Measurements from ENCODE around the gene INPP5A.

The INPP5A gene

GRCh38 chr10:132755166-132755711, 217.7 kb downstream of the INPP5A start:
- H3K14ac ChIP-seq (ENCODE audit: low read length) = peak overlapping the region; percentile 56
- H3K27me3 ChIP-seq (ENCODE audit: control insufficient read depth in 3 of 3, insufficient read depth in 3 of 3, low read depth in 1 of 3, low read length in 3 of 3) = peaks cover 0 to 5% (median 0%) of the 10 kb centered on the region in 3 experiments
- H2AK5ac ChIP-seq (ENCODE audit: low read depth, low read length) = no peak overlapping the region
- peaks cover 4 to 8% of the 10 kb centered on the region in 2 donors for H3K36me3 ChIP-seq (replicated peaks in 1 of 2; ENCODE audit: control insufficient read depth in 2 of 2, insufficient read depth in 2 of 2, low read length in 2 of 2)
- no peak overlapping the region for H4K91ac ChIP-seq (ENCODE audit: low read depth, low read length, poor library complexity)
- H3K4me1 ChIP-seq (ENCODE audit: control insufficient read depth in 2 of 2, insufficient read depth in 1 of 2, low read depth in 1 of 2, low read length in 2 of 2) = peaks cover 0 to 1% of the 10 kb centered on the region in 2 donors
- H2BK5ac ChIP-seq (ENCODE audit: low read length) = no peak overlapping the region
- H3K18ac ChIP-seq (ENCODE audit: low read length) = peak overlapping the region; percentile 1
- H3K23ac ChIP-seq (ENCODE audit: low read depth, low read length, poor library complexity) = no peak overlapping the region
- H3K4me2 ChIP-seq (ENCODE audit: insufficient read depth, low read length, poor library complexity, severe bottlenecking) = no peak overlapping the region
- no peak overlapping the region for H2BK120ac ChIP-seq (ENCODE audit: low read depth, low read length)
- H3K79me1 ChIP-seq (ENCODE audit: low read depth, low read length) = no peaks in the 10 kb centered on the region
- H4K8ac ChIP-seq (ENCODE audit: low read depth, low read length) = no peak overlapping the region
- H3K4me3 ChIP-seq (ENCODE audit: low read length in 2 of 2) = peak overlapping the region in 1 of 2 donors; percentile 7
- no peak overlapping the region for H3K27ac ChIP-seq (replicated peaks; ENCODE audit: low read length)
- H2BK15ac ChIP-seq (ENCODE audit: low read length) = no peak overlapping the region
- H2BK12ac ChIP-seq (ENCODE audit: low read length) = no peak overlapping the region
- H2AFZ ChIP-seq (ENCODE audit: low read length) = no peak overlapping the region
- DNase-seq (ENCODE audit: low spot score) = no peak
- H3K9me3 ChIP-seq (replicated peaks in 1 of 2; ENCODE audit: control insufficient read depth in 2 of 2, insufficient read depth in 1 of 2, low read depth in 1 of 2, low read length in 2 of 2) = peaks cover 4 to 12% of the 10 kb centered on the region in 2 donors
- no peak overlapping the region for H3K9ac ChIP-seq (ENCODE audit: low read depth, low read length, poor library complexity)
- no CpG with 5 or more reads among the region's 15 CpGs for WGBS, 2 donors (ENCODE audit: extremely low coverage in 2 of 2, insufficient read length in 2 of 2, insufficient replicate concordance in 1 of 2)
- no peak overlapping the region for H3K4ac ChIP-seq (ENCODE audit: low read length)

DNA sequence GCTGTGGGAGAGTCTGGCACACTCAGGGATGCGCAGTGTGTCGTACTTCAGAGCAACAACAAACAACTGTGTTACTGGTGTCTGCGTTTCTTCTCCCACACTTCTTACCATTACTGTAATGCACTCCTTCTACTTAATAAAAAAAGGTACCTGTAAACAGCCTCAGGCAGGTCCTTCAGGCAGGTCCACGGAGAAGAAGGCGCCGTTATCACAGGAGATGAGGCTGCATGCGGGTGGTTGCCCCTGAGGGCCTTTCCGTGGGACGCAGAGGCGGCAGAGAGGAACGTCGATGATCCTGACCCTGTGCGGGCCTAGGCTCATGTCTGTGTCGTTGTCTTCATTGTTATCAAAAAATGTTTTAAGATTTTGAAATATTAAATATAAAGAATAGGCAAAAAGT, 219.0 kb downstream of the INPP5A start:
- peaks cover 4 to 8% of the 10 kb centered on the region in 2 donors for H3K36me3 ChIP-seq (replicated peaks in 1 of 2; ENCODE audit: control insufficient read depth in 2 of 2, insufficient read depth in 2 of 2, low read length in 2 of 2)
- no CpG with 5 or more reads among the region's 14 CpGs for WGBS, 2 donors (ENCODE audit: extremely low coverage in 2 of 2, insufficient read length in 2 of 2, insufficient replicate concordance in 1 of 2)
- DNase-seq (ENCODE audit: low spot score) = no peak

GRCh38 chr10:132757171-132757570, 219.6 kb downstream of the INPP5A start:
- Histone ChIP-seq H2BK12ac (ENCODE audit: low read length) (no peak overlapping the region), H3K27me3 (ENCODE audit: control insufficient read depth in 3 of 3, insufficient read depth in 3 of 3, low read depth in 1 of 3, low read length in 3 of 3) (peaks cover 0 to 2% (median 0%) of the 10 kb centered on the region in 3 experiments), H2BK5ac (ENCODE audit: low read length) (no peak overlapping the region), H4K8ac (ENCODE audit: low read depth, low read length) (no peak overlapping the region), H3K36me3 (replicated peaks in 1 of 2; ENCODE audit: control insufficient read depth in 2 of 2, insufficient read depth in 2 of 2, low read length in 2 of 2) (peaks cover 4 to 8% of the 10 kb centered on the region in 2 donors), H3K23ac (ENCODE audit: low read depth, low read length, poor library complexity) (no peak overlapping the region), H3K4me1 (ENCODE audit: control insufficient read depth in 2 of 2, insufficient read depth in 1 of 2, low read depth in 1 of 2, low read length in 2 of 2) (peaks cover 0 to 1% of the 10 kb centered on the region in 2 donors), H3K27ac (replicated peaks; ENCODE audit: low read length) (no peak overlapping the region), H3K14ac (ENCODE audit: low read length) (no peak overlapping the region), H4K91ac (ENCODE audit: low read depth, low read length, poor library complexity) (no peak overlapping the region), H3K4ac (ENCODE audit: low read length) (no peak overlapping the region), H3K9ac (ENCODE audit: low read depth, low read length, poor library complexity) (peak overlapping the region; percentile 68), H3K18ac (ENCODE audit: low read length) (no peak overlapping the region), H3K4me2 (ENCODE audit: insufficient read depth, low read length, poor library complexity, severe bottlenecking) (no peak overlapping the region), H2BK15ac (ENCODE audit: low read length) (no peak overlapping the region), H2BK120ac (ENCODE audit: low read depth, low read length) (no peak overlapping the region), H3K4me3 (ENCODE audit: low read length in 2 of 2) (peak overlapping the region in 1 of 2 donors; percentile 67), H2AFZ (ENCODE audit: low read length) (no peak overlapping the region), H2AK5ac (ENCODE audit: low read depth, low read length) (no peak overlapping the region), H3K9me3 (replicated peaks in 1 of 2; ENCODE audit: control insufficient read depth in 2 of 2, insufficient read depth in 1 of 2, low read depth in 1 of 2, low read length in 2 of 2) (peaks cover 16 to 19% of the 10 kb centered on the region in 2 donors), H3K79me1 (ENCODE audit: low read depth, low read length) (no peaks in the 10 kb centered on the region)
- WGBS, 2 donors (ENCODE audit: extremely low coverage in 2 of 2, insufficient read length in 2 of 2, insufficient replicate concordance in 1 of 2) = no CpG with 5 or more reads among the region's 27 CpGs
- DNase-seq (ENCODE audit: low spot score) = no peak

More for the DNA sequence above, 219.0 kb downstream of the INPP5A start:
- H3K18ac ChIP-seq (ENCODE audit: low read length) = no peak overlapping the region
- no peak overlapping the region for H2AFZ ChIP-seq (ENCODE audit: low read length)
- H3K27ac ChIP-seq (replicated peaks; ENCODE audit: low read length) = no peak overlapping the region
- no peak overlapping the region for H4K8ac ChIP-seq (ENCODE audit: low read depth, low read length)
- H4K91ac ChIP-seq (ENCODE audit: low read depth, low read length, poor library complexity) = no peak overlapping the region
- H3K27me3 ChIP-seq (ENCODE audit: control insufficient read depth in 3 of 3, insufficient read depth in 3 of 3, low read depth in 1 of 3, low read length in 3 of 3) = peaks cover 0 to 2% (median 0%) of the 10 kb centered on the region in 3 experiments
- no peak overlapping the region for H2BK12ac ChIP-seq (ENCODE audit: low read length)
- no peak overlapping the region for H2BK120ac ChIP-seq (ENCODE audit: low read depth, low read length)
- H3K4me3 ChIP-seq (ENCODE audit: low read length in 2 of 2) = no peak overlapping the region
- H3K79me1 ChIP-seq (ENCODE audit: low read depth, low read length) = no peaks in the 10 kb centered on the region
- no peak overlapping the region for H3K14ac ChIP-seq (ENCODE audit: low read length)
- no peak overlapping the region for H3K4me2 ChIP-seq (ENCODE audit: insufficient read depth, low read length, poor library complexity, severe bottlenecking)
- H3K9ac ChIP-seq (ENCODE audit: low read depth, low read length, poor library complexity) = no peak overlapping the region
- H3K4ac ChIP-seq (ENCODE audit: low read length) = no peak overlapping the region
- no peak overlapping the region for H2AK5ac ChIP-seq (ENCODE audit: low read depth, low read length)
- peaks cover 10 to 16% of the 10 kb centered on the region in 2 donors for H3K9me3 ChIP-seq (replicated peaks in 1 of 2; ENCODE audit: control insufficient read depth in 2 of 2, insufficient read depth in 1 of 2, low read depth in 1 of 2, low read length in 2 of 2)
- no peak overlapping the region for H3K23ac ChIP-seq (ENCODE audit: low read depth, low read length, poor library complexity)
- no peak overlapping the region for H2BK15ac ChIP-seq (ENCODE audit: low read length)
- H3K4me1 ChIP-seq (ENCODE audit: control insufficient read depth in 2 of 2, insufficient read depth in 1 of 2, low read depth in 1 of 2, low read length in 2 of 2) = peaks cover 0 to 1% of the 10 kb centered on the region in 2 donors
- H2BK5ac ChIP-seq (ENCODE audit: low read length) = no peak overlapping the region

- no peak overlapping the region for H3K27ac ChIP-seq (replicated peaks; ENCODE audit: low read length)
- H2BK12ac ChIP-seq (ENCODE audit: low read length) = no peak overlapping the region
- peaks cover 7 to 8% of the 10 kb centered on the region in 2 donors for H3K36me3 ChIP-seq (replicated peaks in 1 of 2; ENCODE audit: control insufficient read depth in 2 of 2, insufficient read depth in 2 of 2, low read length in 2 of 2)
- H4K91ac ChIP-seq (ENCODE audit: low read depth, low read length, poor library complexity) = no peak overlapping the region
- peaks cover 0 to 2% (median 0%) of the 10 kb centered on the region in 3 experiments for H3K27me3 ChIP-seq (ENCODE audit: control insufficient read depth in 3 of 3, insufficient read depth in 3 of 3, low read depth in 1 of 3, low read length in 3 of 3)
- no peaks in the 10 kb centered on the region for H3K79me1 ChIP-seq (ENCODE audit: low read depth, low read length)
- H3K4me1 ChIP-seq (ENCODE audit: control insufficient read depth in 2 of 2, insufficient read depth in 1 of 2, low read depth in 1 of 2, low read length in 2 of 2) = peaks cover 0 to 1% of the 10 kb centered on the region in 2 donors
- H3K4me2 ChIP-seq (ENCODE audit: insufficient read depth, low read length, poor library complexity, severe bottlenecking) = no peak overlapping the region
- H3K18ac ChIP-seq (ENCODE audit: low read length) = no peak overlapping the region
- no peak overlapping the region for H3K4ac ChIP-seq (ENCODE audit: low read length)
- H3K14ac ChIP-seq (ENCODE audit: low read length) = no peak overlapping the region
- H3K9me3 ChIP-seq (replicated peaks in 1 of 2; ENCODE audit: control insufficient read depth in 2 of 2, insufficient read depth in 1 of 2, low read depth in 1 of 2, low read length in 2 of 2) = peaks cover 18 to 24% of the 10 kb centered on the region in 2 donors
- H3K23ac ChIP-seq (ENCODE audit: low read depth, low read length, poor library complexity) = no peak overlapping the region
- H2AK5ac ChIP-seq (ENCODE audit: low read depth, low read length) = peak overlapping the region; percentile 8
- H2BK15ac ChIP-seq (ENCODE audit: low read length) = no peak overlapping the region
- no peak for DNase-seq (ENCODE audit: low spot score)
- no peak overlapping the region for H2BK5ac ChIP-seq (ENCODE audit: low read length)
- H2AFZ ChIP-seq (ENCODE audit: low read length) = no peak overlapping the region
- no peak overlapping the region for H2BK120ac ChIP-seq (ENCODE audit: low read depth, low read length)
- H3K4me3 ChIP-seq (ENCODE audit: low read length in 2 of 2) = no peak overlapping the region
- no CpG with 5 or more reads among the region's 14 CpGs for WGBS, 2 donors (ENCODE audit: extremely low coverage in 2 of 2, insufficient read length in 2 of 2, insufficient replicate concordance in 1 of 2)
- no peak overlapping the region for H3K9ac ChIP-seq (ENCODE audit: low read depth, low read length, poor library complexity)
- no peak overlapping the region for H4K8ac ChIP-seq (ENCODE audit: low read depth, low read length)
Measured at GRCh38 chr10:132758865-132759264, 221.3 kb downstream of the INPP5A start.

All from neuronal stem cell (in vitro differentiated cells).